C4-2B (cell line): ENCODE measurements around the gene SLC9A9.
"Not testable (repeated sequence)": the region's sequence is repeated elsewhere in the genome, so short reads cannot be mapped to it uniquely, and the experiment has no call there.

Source experiments
- H3K27ac ChIP-seq: fragments of 450-650 bp; 2 replicates; pipeline ENCODE4 v1.5.1; 2017
- ZFX ChIP-seq: fragments of 450-650 bp; IDR thresholded peaks from 2 replicates; pipeline ENCODE4 v1.6.1; 2017
- TF ChIP-seq, protein P1 (sequence below): fragments of 450-650 bp; conservative IDR thresholded peaks from 2 replicates; pipeline ENCODE4 v1.5.1; 2017; ENCODE audit warnings: mild to moderate bottlenecking

Gene SLC9A9

DNA sequence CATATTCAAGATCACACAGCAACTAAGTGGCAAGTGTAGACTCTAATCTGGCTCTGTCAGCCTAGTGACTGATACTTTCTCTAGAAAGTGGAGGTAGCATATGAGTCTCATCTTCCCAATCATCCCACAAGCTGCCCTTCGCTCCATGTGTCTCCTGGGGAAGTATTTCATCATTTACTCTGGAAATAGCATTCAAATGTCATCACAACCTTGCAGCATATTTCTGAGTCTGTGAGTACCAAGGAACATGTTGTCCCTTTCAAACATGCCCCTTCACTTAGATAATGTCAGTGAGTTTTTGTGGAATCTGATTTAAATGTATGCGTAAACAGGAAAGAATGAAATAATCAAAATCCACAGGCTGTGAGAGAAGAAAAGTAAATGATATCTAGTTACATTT, 322.9 kb downstream of the SLC9A9 start:
- TF ChIP-seq ZFX = no peak
- no peak overlapping the region for H3K27ac ChIP-seq

DNA sequence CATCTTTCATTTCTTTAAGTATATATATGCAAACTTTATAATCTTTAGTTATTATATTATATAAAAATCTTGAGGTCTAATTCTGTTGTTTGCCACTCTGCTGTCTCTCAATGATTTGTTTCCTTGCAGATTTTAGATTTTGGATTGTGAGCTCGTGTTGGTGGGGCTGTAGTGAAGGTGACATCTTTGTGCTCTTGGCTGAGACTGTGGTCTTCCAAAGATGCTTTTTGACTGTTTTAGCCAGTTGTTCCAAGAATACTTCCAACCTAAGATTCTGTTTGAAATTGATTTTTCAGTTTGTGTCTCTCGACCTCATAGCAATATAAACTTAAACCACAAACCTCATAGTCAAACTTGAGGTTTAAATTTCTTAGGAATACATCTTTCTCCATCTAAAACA, 326.5 kb downstream of the SLC9A9 start:
- TF ChIP-seq, protein P1, sequence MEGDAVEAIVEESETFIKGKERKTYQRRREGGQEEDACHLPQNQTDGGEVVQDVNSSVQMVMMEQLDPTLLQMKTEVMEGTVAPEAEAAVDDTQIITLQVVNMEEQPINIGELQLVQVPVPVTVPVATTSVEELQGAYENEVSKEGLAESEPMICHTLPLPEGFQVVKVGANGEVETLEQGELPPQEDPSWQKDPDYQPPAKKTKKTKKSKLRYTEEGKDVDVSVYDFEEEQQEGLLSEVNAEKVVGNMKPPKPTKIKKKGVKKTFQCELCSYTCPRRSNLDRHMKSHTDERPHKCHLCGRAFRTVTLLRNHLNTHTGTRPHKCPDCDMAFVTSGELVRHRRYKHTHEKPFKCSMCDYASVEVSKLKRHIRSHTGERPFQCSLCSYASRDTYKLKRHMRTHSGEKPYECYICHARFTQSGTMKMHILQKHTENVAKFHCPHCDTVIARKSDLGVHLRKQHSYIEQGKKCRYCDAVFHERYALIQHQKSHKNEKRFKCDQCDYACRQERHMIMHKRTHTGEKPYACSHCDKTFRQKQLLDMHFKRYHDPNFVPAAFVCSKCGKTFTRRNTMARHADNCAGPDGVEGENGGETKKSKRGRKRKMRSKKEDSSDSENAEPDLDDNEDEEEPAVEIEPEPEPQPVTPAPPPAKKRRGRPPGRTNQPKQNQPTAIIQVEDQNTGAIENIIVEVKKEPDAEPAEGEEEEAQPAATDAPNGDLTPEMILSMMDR = no peak
- TF ChIP-seq ZFX = no peak
- H3K27ac ChIP-seq = no peak overlapping the region

DNA sequence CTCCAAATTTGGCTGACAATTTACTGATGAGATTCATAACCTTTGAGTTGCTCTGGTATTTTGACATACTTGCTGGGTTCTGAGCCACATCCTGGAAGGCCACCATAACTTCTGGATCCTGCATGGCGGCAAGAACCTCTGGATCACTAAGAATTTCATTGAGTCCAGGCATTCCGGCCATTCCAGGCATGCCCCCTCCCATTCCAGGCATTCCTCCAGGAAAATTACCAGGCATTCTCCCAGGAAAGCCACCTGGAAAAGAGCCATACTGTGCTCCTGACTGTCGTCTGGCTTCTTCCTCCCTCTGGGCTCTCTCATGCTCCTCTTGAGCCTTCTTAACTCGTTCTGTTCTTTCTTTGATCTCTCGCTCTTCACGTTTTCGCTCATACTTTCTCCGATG, 331.1 kb downstream of the SLC9A9 start:
- H3K27ac ChIP-seq = not testable (repeated sequence)

DNA sequence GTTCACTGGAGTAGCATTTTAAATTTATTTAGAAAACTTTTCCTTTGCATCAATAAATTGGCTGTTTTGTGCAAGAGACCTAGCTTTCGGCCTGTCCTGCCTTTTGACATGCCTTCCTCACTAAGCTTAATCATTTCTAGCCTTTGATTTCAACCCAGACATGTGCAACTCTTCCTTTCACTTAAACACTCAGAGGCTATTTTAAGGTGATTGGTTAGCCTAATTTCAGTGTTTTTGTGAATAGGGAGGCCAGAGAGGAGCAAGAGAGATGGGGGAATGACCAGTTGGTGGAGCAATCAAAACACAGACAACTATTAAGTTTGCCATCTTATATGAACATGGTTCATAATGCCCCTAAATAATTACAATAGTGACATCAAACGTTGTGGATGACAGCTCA, 333.4 kb downstream of the SLC9A9 start:
- TF ChIP-seq, protein P1 = no peak
- TF ChIP-seq ZFX = no peak
- H3K27ac ChIP-seq = no peak overlapping the region

DNA sequence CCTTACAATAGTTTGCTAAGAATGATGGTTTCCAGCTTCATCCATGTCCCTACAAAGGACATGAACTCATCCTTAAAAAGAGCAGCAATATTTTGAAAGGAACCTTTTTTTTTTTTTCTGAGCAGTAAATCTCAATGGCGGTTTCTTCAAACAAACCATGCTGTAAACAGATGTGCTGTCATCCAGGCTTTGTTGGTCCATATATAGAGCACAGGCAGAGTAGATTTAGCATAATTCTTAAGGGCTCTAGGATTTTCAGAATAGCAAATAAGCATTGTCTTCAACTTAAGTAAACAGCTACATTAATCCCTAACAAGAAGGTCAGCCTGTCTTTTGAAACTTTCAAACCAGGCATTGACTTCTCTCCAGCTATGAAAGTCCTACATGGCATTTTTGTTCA, 334.2 kb downstream of the SLC9A9 start:
- TF ChIP-seq, protein P1 = no peak
- no peak for TF ChIP-seq ZFX
- H3K27ac ChIP-seq = no peak overlapping the region

DNA sequence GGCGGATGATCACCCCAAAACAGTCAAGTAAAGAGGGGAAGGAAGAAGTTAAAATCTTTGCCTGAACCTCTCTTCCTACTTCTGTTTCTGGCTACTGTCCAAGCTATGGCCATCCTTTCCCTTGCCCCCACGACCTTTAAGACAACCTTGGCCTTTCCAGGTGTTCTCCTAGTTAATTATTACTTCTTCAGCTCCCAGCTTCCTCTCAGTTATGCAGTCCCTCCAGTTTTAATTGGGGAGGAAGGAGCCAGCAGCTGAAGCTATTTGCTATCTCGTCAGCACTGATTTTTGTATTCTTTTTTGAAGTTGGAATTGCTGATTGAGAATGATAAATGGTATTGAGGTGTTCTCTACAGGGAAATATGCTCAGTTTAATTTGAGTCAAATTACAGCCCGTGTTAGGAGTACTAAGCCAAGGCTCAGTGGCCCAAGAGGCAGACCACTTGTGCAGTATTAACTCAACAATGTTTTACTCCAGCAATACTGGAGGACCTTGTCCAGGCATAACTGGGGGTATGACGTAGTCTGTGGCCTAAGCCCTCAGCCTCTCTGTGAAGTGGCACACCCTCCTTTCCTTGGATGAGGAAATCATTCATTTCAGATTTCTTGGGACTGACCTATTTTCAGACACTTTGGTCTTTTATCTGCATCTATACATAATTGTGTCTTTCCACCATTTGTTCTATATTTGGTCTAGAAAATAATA, 336.9 kb downstream of the SLC9A9 start:
- H3K27ac ChIP-seq = no peak overlapping the region
- TF ChIP-seq ZFX = no peak
- TF ChIP-seq, protein P1 = no peak

DNA sequence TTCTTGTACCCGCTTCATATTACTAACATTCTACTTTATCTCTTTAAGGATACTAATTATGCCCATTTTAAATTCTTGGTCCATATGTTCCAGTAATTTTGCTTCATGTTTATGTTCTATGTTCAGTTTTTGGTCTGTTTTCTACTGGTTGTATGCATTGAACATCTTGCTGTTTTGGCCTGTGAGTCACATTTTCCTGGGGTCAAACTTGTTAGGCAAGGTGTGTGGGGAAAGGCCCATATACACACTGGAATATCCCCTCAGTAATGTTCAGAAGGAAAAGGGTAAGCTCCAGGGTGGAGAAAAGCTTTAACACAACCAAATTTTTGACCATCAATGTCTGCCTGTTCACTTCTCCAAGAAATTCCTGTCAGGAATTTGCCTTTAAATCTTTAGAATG, 337.7 kb downstream of the SLC9A9 start:
- TF ChIP-seq ZFX = no peak
- TF ChIP-seq, protein P1 = no peak
- H3K27ac ChIP-seq = no peak overlapping the region

DNA sequence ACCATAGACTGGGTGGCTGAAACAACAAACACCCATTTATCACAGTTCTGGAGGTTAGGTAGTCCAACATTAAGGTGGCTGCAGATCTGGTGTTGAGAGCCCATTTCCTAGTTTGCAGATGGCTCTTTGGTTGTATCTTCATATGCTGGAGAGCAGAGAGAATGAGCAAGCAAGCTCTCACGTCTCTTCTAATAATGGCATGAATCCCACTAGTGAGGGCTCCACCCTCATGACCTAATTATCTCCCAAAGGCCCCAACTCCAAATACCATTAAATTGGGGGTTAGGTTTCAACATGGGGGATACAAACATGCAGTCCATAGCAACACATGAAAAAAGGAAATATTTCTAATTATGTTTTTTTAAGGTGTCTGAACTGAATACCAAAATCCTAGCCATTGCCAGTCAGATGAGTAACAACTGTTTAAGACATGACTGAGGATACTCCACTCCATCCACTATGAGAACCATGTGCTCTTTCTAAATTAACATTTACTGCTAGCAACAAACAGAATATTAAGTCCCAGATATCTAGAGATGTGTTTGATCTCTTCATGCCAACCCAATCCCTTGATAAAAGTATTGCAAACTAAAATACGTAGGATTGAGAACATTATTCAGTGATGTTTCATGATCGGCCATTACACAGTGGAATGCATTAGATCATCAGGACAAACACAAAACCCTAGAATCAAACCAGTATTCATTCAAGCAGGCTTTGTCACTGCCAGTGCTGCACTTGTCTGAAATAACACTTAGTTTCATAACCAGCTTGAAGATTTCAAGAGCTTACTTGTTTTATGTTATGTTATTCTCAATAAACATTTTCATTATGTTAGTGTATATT, 340.3 kb downstream of the SLC9A9 start:
- no peak overlapping the region for H3K27ac ChIP-seq
- TF ChIP-seq, protein P1 = no peak
- no peak for TF ChIP-seq ZFX
